A673 (cell line): Measurements from ENCODE around the gene LRRC8B. TPM values are rescaled to one million over a fixed set of nuclear protein-coding genes. Genes with fewer than 3 reads are reported as not detected.

Experiments
- BruUV-seq: library from RNA; stranded (reverse); fragments of 400-500 nt; replicated peaks from 2 replicates; lab custom pipeline; 2021; lab: Mats Ljungman, UMichigan
- CTCF ChIA-PET: fragments of 300-600 bp; sonication (Branson Sonifier 250); formaldehyde crosslinking; loops from one replicate; lab custom pipeline; 2022; ENCODE audit warnings: antibody characterized with exemption; lab: Charles Lee
- POLR2A ChIA-PET: fragments of 300-600 bp; sonication (Branson Sonifier 250); formaldehyde crosslinking; loops from one replicate; lab custom pipeline; 2022; ENCODE audit warnings: antibody characterized with exemption; ENCODE audit not compliant: low non-redundant PET; lab: Charles Lee
- DNase-seq: peaks from one replicate; pipeline ENCODE4 v3.0.0-alpha.2; 2015; ENCODE audit warnings: low spot score
- H3K27ac ChIP-seq: fragments of 200-600 bp; sonication (generic); 2 replicates; pipeline ENCODE4 v1.5.1; 2016; ENCODE audit warnings: mixed run types, low read depth, mild to moderate bottlenecking, mixed read lengths, antibody characterized with exemption, low read length; ENCODE audit not compliant: poor library complexity, severe bottlenecking
- H3K27me3 ChIP-seq: fragments of 200-600 bp; sonication (generic); replicated peaks from 2 replicates; pipeline ENCODE4 v1.6.1; 2017; ENCODE audit warnings: mixed run types, low read depth, mild to moderate bottlenecking, mixed read lengths, antibody characterized with exemption, low read length; ENCODE audit not compliant: insufficient read depth, poor library complexity
- H3K36me3 ChIP-seq: fragments of 200-600 bp; sonication (generic); 2 replicates; pipeline ENCODE4 v1.6.1; 2016; ENCODE audit warnings: mixed run types, mild to moderate bottlenecking, mixed read lengths, antibody characterized with exemption, low read length; ENCODE audit not compliant: insufficient read depth, poor library complexity, severe bottlenecking
- H3K4me1 ChIP-seq: fragments of 200-600 bp; sonication (generic); 2 replicates; pipeline ENCODE4 v1.6.1; 2017; ENCODE audit warnings: mixed run types, mild to moderate bottlenecking, mixed read lengths, antibody characterized with exemption, low read length; ENCODE audit not compliant: insufficient read depth, poor library complexity, severe bottlenecking
- H3K4me3 ChIP-seq: fragments of 200-600 bp; sonication (generic); 2 replicates; pipeline ENCODE4 v1.5.1; 2016; ENCODE audit warnings: low read depth, mixed run types, mild to moderate bottlenecking, mixed read lengths, low read length; ENCODE audit not compliant: poor library complexity, severe bottlenecking
- H3K9me3 ChIP-seq: fragments of 200-600 bp; sonication (generic); 2 replicates; pipeline ENCODE4 v1.6.1; 2016; ENCODE audit warnings: mixed run types, low read depth, mild to moderate bottlenecking, mixed read lengths, antibody characterized with exemption, low read length; ENCODE audit not compliant: poor library complexity, severe bottlenecking
- CTCF ChIP-seq: fragments of 300-800, 200-600 bp; sonication (generic); conservative IDR thresholded peaks from 2 replicates; pipeline ENCODE4 v1.5.1; 2017; ENCODE audit warnings: low read depth, mild to moderate bottlenecking, antibody characterized with exemption, low read length, moderate library complexity, mixed read lengths
- EZH2 ChIP-seq: fragments of 200-600 bp; sonication (generic); IDR thresholded peaks from 2 replicates; pipeline ENCODE4 v1.6.1; 2017; ENCODE audit warnings: borderline replicate concordance, low read depth, mild to moderate bottlenecking, mixed read lengths, antibody characterized with exemption, low read length; ENCODE audit not compliant: poor library complexity, severe bottlenecking
- intact Hi-C: fragments of 100-400 bp; cut with micrococcal nuclease; formaldehyde crosslinking; loops from one replicate; pipeline ENCODE4 v1.10.0; 2022; ENCODE audit not compliant: unreplicated experiment
- total RNA-seq: library from RNA; stranded (reverse); gene quantifications from 2 replicates; pipeline ENCODE4 v1.2.3, GENCODE V29; 2021

The LRRC8B gene
- total RNA-seq, 1 experiment from 2014 or later = 18.9 TPM

GRCh38 chr1:89608319-89608983 lies 83.8 kb downstream of the LRRC8B start:
- no peaks in the 10 kb centered on the region for H3K9me3 ChIP-seq
- intact Hi-C loops = no loop called here
- no peak for DNase-seq
- no peaks in the 10 kb centered on the region for H3K27me3 ChIP-seq
- H3K27ac ChIP-seq = no peak overlapping the region
- ChIA-PET CTCF (no interaction called here), POLR2A (no interaction called here)
- BruUV-seq = no TSS peak
- no peaks in the 10 kb centered on the region for H3K4me1 ChIP-seq
- TF ChIP-seq EZH2 = no peak
- H3K4me3 ChIP-seq = no peak overlapping the region
- no peaks in the 10 kb centered on the region for H3K36me3 ChIP-seq

GRCh38 chr1:89608984-89609725 lies 84.5 kb downstream of the LRRC8B start:
- ChIA-PET CTCF (no interaction called here), POLR2A (no interaction called here)
- intact Hi-C loops = no loop called here
- TF ChIP-seq EZH2 (no peak), CTCF (no peak)
- no TSS peak for BruUV-seq
- no peaks in the 10 kb centered on the region for H3K36me3 ChIP-seq
- no peak overlapping the region for H3K4me3 ChIP-seq
- H3K27ac ChIP-seq = no peak overlapping the region
- H3K4me1 ChIP-seq = no peaks in the 10 kb centered on the region
- DNase-seq = no peak
- no peaks in the 10 kb centered on the region for H3K9me3 ChIP-seq
- H3K27me3 ChIP-seq = no peaks in the 10 kb centered on the region

GRCh38 chr1:89609781-89610456 lies 85.3 kb downstream of the LRRC8B start:
- Histone ChIP-seq H3K27ac (no peak overlapping the region), H3K27me3 (no peaks in the 10 kb centered on the region), H3K4me3 (no peak overlapping the region), H3K4me1 (no peaks in the 10 kb centered on the region), H3K9me3 (no peaks in the 10 kb centered on the region), H3K36me3 (no peaks in the 10 kb centered on the region)
- intact Hi-C loops = no loop called here
- no TSS peak for BruUV-seq
- POLR2A ChIA-PET = no interaction called here
- no peak for TF ChIP-seq CTCF
- TF ChIP-seq EZH2 = no peak
- CTCF ChIA-PET = no interaction called here
- no peak for DNase-seq
